Stimulated activated CD4-positive, alpha-beta T cell treated with anti-CD3 and anti-CD28 coated beads, TNF-alpha, amount 100 ng/mL, for 24 hours (primary cell): ENCODE measurements around the gene RTN4IP1.

Source experiments
- DNase-seq, 3 experiments: peaks; one replicate each; pipeline ENCODE4 v3.0.0-alpha.2; 2020; ENCODE audit warnings: low read depth in 3 of 3

RTN4IP1 gene, protein sequence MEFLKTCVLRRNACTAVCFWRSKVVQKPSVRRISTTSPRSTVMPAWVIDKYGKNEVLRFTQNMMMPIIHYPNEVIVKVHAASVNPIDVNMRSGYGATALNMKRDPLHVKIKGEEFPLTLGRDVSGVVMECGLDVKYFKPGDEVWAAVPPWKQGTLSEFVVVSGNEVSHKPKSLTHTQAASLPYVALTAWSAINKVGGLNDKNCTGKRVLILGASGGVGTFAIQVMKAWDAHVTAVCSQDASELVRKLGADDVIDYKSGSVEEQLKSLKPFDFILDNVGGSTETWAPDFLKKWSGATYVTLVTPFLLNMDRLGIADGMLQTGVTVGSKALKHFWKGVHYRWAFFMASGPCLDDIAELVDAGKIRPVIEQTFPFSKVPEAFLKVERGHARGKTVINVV

DNA sequence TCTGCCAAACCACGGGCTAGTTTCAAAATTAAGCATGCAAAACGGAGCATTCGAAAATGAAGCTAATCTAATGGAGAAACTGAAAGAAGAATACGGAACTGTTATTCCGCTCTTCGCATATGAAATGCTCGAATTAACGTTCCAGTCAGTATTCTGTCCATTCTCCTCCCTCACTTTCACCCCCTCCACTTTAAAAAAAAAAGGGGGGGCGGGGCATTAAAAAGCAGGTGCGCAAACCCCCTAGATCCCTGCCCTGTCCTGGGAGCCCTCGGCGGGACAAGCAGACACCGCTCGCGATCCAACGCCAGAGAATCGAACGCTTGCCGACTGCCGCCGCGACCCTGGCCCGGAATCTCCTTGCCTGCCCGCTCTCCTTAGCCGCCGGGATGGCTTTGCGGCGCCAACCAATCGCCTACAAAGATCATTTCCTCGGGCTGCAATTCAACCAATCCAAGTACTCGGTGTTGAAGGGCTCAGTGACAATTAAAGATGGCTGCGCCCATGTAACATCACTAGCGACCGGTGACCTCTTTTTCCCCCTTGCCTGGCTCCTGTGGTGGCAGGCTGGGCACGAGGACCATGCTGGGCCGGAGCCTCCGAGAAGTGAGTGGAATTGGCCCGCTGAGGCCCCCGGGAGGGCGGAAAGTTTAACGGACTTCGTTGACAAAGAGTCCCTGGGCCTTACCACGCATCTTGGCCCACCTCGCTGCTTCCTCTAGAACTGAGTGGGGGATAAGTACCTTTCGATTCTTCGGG lies at the start of gene RTN4IP1, which contains the start of gene QRSL1:
TSS of gene RTN4IP1 (minus strand) at position 396 of the 756 bp plus-strand sequence. CDS start 477 bp downstream, outside the sequence.
TSS of gene QRSL1 (plus strand) at position 476 of the 756 bp plus-strand sequence. CDS start at position 580, 104 bp downstream.
- peak; percentile 72 to 81 (median 77) for DNase-seq

- no peak for DNase-seq
Observed at GRCh38 chr6:106677282-106677681, 48.0 kb upstream of the RTN4IP1 start.

DNA sequence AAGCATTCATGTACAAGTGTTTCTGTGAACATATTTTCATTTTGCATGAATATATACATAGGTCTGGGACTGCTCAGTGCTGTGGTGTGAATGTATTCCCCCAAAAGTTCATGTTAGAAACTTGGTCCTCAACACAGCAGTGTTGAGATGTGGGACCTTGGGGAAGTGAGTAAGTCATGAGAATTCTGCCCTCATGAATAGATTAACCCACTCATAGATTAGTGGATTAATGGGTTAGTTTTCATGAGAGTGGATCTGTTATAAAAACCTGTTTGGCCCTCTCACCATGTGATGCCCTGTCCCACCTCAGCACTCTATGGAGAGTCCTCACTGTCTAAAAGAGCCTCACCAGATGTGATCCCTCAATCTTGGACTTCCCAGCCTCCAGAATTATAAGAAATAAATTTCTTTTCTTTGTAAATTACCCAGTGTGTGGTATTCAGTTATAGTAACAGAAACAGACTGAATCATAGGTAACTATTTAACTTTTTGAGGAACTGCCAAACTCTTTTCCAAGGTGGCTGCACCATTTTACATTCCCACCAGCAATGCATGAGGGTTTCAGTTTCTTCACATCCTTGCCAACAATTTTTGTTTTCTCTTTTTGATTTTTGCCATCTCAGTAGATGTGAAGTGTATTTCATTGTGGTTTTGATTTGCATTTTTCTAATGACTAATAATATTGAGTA lies 45.4 kb upstream of the RTN4IP1 start:
- no peak for DNase-seq

GRCh38 chr6:106671651-106672050 lies 42.4 kb upstream of the RTN4IP1 start:
- DNase-seq = no peak

GRCh38 chr6:106670236-106670635 lies 40.9 kb upstream of the RTN4IP1 start:
- no peak for DNase-seq

- no peak for DNase-seq
Observed at GRCh38 chr6:106667022-106667402, 37.7 kb upstream of the RTN4IP1 start.

DNA sequence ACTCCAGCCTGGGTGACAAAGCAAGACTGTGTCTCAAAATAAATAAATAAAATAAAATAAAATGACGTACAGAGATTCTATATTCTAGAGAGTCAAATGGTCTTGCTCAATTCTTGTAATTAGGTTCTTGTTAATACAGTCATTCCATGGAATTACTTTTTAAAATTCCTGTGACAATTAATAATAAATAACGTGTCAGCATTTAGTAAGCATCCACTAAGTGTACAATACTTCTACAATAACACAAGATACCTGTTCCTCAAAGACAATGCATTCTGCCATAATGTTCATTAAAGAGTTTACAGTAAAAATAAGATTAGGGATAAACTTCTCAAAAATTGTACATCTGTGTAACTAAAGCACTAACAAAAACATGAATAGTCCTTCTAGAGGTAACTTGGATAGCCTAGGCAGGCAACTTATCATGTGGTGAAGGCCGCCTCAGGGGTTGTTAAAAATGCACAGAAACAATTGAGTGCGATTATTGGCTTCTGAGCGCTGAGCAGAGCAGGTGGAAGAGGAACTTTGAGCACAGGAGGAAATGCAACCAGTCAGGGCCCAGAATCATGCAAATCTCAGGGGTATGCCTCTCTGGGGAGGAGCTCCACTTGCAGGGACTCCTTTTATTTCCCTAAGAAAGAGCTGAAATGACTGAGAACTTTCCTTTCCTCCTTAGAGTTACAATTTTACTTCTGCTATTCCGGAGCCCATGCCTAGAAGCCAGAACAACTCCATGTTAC lies 37.2 kb upstream of the RTN4IP1 start:
- DNase-seq = no peak

DNA sequence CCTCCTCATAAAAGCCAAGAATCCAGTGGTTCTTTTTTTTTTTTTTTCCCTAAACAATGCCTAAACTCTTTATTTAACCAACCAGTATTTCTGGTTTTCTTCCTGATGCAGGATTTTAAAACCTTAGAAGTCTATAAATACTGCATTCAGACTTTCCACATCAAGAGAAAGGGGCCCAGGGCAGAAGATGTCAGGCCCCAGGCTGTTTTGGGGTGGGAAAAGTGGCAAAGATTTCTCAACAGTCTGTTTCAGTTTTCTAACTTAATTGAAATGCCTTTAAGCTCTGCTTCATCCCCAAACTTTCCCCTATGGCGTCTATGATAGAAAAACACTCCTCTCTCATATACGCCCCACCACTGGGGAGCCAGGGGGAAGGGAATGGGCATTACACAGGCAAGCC lies 33.2 kb upstream of the RTN4IP1 start:
- DNase-seq = no peak

DNA sequence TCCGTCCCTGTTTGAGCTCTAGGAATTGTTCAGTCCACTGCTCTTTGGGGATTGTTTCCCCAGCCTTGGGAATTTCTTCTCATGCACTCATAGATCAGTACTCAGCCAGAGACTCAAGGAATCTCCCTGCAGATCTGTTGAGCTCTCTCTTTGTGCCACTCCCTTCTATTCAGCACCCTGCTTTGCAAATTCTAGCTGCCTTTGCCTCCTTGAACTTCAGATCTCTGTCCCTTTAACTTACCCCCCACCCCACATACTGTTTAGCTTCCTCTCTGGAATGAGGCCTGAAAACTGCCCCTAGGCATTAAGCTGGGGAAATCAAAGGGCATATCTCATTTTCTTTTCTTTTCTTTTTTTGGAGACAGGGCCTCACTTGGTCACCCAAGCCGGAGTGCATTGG lies 30.6 kb upstream of the RTN4IP1 start:
- no peak for DNase-seq

DNA sequence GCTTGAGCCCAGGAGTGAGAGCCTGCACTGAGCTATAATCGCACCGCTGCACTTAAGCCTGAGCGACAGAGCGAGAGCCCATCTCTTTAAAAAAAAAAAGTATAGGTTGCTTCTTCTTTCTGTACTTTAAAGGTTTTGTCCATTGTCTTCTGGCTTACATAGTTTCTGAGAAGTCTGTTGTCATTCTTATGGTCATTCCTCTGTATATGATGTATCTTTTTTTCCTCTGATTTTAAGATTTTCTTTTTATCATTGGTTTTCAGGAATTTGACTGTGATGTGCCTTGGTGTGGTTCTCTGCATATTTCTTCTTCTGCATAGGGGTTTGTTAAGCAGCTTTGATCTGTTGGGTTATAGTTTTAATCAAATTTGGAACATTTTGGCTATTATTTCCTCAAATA lies 29.2 kb upstream of the RTN4IP1 start:
- DNase-seq = no peak

GRCh38 chr6:106648651-106649308 lies 19.5 kb upstream of the RTN4IP1 start:
- no peak for DNase-seq

- DNase-seq = no peak
Observed at GRCh38 chr6:106643061-106643460, 13.8 kb upstream of the RTN4IP1 start.

DNA sequence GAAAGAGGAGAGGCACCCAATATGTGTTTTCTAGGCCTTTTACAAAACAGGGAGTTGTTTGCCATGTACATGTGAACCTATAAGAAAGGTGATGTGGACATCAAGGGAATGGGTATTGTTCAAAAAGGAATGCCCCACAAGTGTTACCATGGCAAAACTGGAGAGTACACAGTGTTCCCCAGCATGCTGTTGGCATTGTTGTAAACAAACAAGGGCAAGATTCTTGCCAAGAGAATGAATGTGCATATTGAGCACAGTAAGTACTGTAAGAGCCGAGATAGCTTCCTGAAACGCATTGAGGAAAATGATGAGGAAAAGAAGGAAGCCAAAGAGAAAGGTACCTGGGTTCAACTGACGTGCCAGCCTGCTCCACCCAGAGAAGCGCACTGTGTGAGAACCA lies 13.2 kb upstream of the RTN4IP1 start:
- no peak for DNase-seq

GRCh38 chr6:106639812-106640211 lies 10.5 kb upstream of the RTN4IP1 start:
- DNase-seq = no peak

GRCh38 chr6:106637717-106638341 lies 8.5 kb upstream of the RTN4IP1 start:
- DNase-seq = no peak

DNA sequence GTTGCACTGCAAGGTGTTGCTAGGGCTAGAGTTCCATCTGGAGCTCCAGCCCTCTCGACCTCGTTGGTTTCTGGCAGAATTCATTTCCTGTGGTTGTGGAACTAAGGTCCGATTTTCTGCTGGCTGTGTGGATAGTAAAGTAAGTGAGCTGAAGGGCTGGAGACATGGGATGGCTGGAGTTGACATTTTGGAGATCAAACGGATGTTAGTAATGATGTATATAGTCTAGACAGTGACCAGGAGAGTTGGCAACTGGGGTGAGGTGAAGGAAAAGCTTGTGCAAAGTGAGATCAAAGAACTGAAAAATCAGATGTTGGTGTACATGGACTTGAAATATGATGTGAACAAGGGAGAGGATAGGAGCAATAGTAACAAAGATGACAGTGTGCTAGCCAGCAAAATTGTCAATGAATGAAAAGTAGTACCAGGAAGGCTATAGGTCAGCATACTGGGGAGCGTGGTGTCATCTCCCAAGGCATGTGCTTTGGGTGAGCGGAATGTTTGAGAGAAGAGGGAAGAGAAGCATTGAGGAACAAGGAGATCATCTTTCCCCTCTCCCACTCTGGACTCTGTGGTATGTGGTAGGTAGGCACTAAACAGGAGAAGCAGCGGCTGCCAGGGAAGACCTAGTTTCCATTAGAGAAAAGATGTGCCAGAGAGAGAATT lies 7.9 kb upstream of the RTN4IP1 start:
- DNase-seq = no peak

DNA sequence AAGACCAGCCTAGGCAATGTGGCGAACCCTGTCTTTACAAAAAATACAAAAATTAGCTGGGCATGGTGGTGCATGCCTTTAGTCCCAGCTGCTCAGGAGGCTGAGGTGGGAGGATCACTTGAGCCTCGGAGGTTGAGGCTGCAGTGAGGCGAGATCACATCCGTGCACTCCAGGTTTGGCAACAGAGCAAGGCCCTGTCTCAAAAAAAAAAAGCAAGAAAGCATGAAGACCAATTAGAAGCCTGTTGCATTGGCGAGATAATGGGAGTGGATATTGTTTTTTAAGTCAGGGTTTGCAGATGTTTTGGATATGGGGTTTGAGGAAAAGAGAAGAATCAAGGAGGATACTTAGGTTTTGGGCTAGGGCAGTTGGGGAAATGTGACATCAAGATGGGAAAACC lies 5.3 kb upstream of the RTN4IP1 start:
- no peak for DNase-seq

DNA sequence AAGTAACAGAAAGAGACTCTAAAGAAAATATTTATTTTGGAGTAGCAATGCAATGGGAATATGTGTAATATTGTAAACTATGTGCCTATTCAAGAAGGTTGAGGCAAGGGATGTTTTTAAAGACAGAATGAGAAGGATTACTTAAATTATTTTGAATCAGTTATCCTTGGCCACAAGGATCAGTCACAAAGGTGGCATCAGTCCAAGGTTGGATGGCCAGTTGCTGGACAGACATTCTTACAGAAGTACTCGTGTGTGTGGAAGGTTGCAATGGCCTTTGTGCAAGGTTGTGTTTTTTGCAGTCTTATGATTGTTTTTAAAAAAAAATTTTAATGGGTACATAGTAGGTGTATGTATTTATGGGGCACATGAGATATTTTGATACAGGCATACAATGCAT lies 2.0 kb upstream of the RTN4IP1 start:
- DNase-seq = no peak

- DNase-seq = no peak
Observed at GRCh38 chr6:106630366-106630765, 1.1 kb upstream of the RTN4IP1 start.

DNA sequence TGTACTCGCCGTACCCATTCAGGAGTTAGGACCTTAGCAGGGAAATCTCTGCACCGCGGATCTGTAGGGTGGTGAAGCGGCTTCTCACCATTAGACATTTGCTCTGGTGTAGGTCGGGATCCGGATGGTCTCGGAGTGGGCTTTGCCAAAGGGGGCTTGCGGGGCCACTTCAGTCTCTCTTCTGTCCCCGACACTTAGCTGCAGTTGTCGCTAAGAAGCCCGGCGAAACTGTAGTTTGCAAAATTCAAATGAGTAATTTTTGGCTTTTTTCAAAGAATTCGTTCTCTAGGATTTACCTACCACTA lies 513 bp upstream of the RTN4IP1 start:
- DNase-seq = no peak
